Endothelial cell of umbilical vein (primary cell): ENCODE data around the gene MACROD2. TPM values are rescaled to one million over a fixed set of nuclear protein-coding genes. Genes with fewer than 3 reads are reported as not detected.

ENCODE experiments used
- BruUV-seq: library from RNA; stranded (reverse); fragments of 400-500 nt; replicated peaks from 2 replicates; lab custom pipeline; 2021; lab: Mats Ljungman, UMichigan
- CTCF ChIA-PET: fragments of 300-600, 350-600 bp; sonication (Branson Sonifier 250); formaldehyde crosslinking; loops from one replicate; lab custom pipeline; 2021; ENCODE audit warnings: antibody characterized with exemption, inconsistent platforms; lab: Charles Lee
- POLR2A ChIA-PET: fragments of 300-600, 350-600 bp; sonication (Branson Sonifier 250); formaldehyde crosslinking; loops from one replicate; lab custom pipeline; 2021; ENCODE audit warnings: antibody characterized with exemption, inconsistent platforms; lab: Charles Lee
- DNase-seq: peaks from one replicate; pipeline ENCODE4 v3.0.0-alpha.2; 2011; ENCODE audit warnings: low read depth, low spot score
- FAIRE-seq: peaks from 2 replicates; lab custom pipeline; 2011; peaks lifted over from hg19 to GRCh38; lab: Jason Lieb, UNC
- H2AFZ ChIP-seq: 2 replicates; pipeline ENCODE4 v1.6.0; 2012; ENCODE audit warnings: low read depth, low read length, control low read depth, inconsistent platforms
- H3K27ac ChIP-seq: 2 replicates; pipeline ENCODE4 v1.5.1; 2011; ENCODE audit warnings: low read depth, mild to moderate bottlenecking, control low read depth, low read length, moderate library complexity; ENCODE audit not compliant: insufficient read depth
- H3K27me3 ChIP-seq, 2 experiments: 2 replicates each; pipeline versions ENCODE4 v1.6.0 to v1.6.1; 2011; ENCODE audit warnings: low read length in 2 of 2, mixed read lengths in 1 of 2; ENCODE audit not compliant: control insufficient read depth in 2 of 2, insufficient read depth in 2 of 2
- H3K36me3 ChIP-seq, 2 experiments: 2 replicates in 1 of 2; 3 replicates in 1 of 2; pipeline ENCODE4 v1.5.1; 2011; ENCODE audit warnings: low read length in 2 of 2, mild to moderate bottlenecking in 1 of 2, moderate library complexity in 1 of 2; ENCODE audit not compliant: control insufficient read depth in 2 of 2, insufficient read depth in 2 of 2; ENCODE audit errors: extremely low read depth in 1 of 2
- H3K4me1 ChIP-seq: 3 replicates; pipeline ENCODE4 v1.5.1; 2011; ENCODE audit warnings: mild to moderate bottlenecking, low read length; ENCODE audit not compliant: control insufficient read depth, insufficient read depth; ENCODE audit errors: extremely low read depth
- H3K4me2 ChIP-seq: 2 replicates; pipeline ENCODE4 v1.6.1; 2011; ENCODE audit warnings: low read length, control low read depth, mixed read lengths; ENCODE audit not compliant: insufficient read depth
- H3K4me3 ChIP-seq, 3 experiments: fragments of 200-600 bp in 1 of 3; sonication (generic), shearing (Covaris generic) in 1 of 3; replicated peaks in 1 of 3; 2 replicates each; pipeline ENCODE4 v1.5.1; 2011 to 2016; ENCODE audit warnings: control low read depth in 3 of 3, low read length in 3 of 3, mild to moderate bottlenecking in 2 of 3, inconsistent platforms in 1 of 3, low read depth in 1 of 3, moderate library complexity in 1 of 3; ENCODE audit not compliant: insufficient read depth in 1 of 3
- H3K79me2 ChIP-seq: 2 replicates; pipeline ENCODE4 v1.6.0; 2012; ENCODE audit warnings: low read length, inconsistent platforms; ENCODE audit not compliant: control insufficient read depth, insufficient read depth
- H3K9ac ChIP-seq: replicated peaks from 2 replicates; pipeline ENCODE3; 2011; ENCODE audit warnings: low read length, control low read depth; ENCODE audit not compliant: insufficient read depth; ENCODE audit errors: extremely low read depth
- H3K9me1 ChIP-seq: replicated peaks from 3 replicates; pipeline ENCODE4 v1.6.0; 2011; ENCODE audit warnings: mild to moderate bottlenecking, low read length; ENCODE audit not compliant: control insufficient read depth, insufficient read depth; ENCODE audit errors: extremely low read depth
- H3K9me3 ChIP-seq: replicated peaks from 2 replicates; pipeline ENCODE4 v1.5.1; 2012; ENCODE audit warnings: low read length, inconsistent platforms; ENCODE audit not compliant: control insufficient read depth, insufficient read depth
- H4K20me1 ChIP-seq: replicated peaks from 2 replicates; pipeline ENCODE3; 2011; ENCODE audit warnings: mild to moderate bottlenecking, low read length; ENCODE audit not compliant: control insufficient read depth, insufficient read depth; ENCODE audit errors: extremely low read depth
- EZH2 ChIP-seq: IDR thresholded peaks from 2 replicates; pipeline ENCODE4 v1.6.1; 2012; ENCODE audit warnings: borderline replicate concordance, low read depth, mild to moderate bottlenecking, moderate library complexity, low read length, inconsistent platforms; ENCODE audit not compliant: severe bottlenecking
- FOS ChIP-seq: IDR thresholded peaks from 2 replicates; pipeline ENCODE4 v1.6.1; 2011; ENCODE audit warnings: mild to moderate bottlenecking, low read length, moderate library complexity, borderline replicate concordance; ENCODE audit not compliant: insufficient read depth
- GATA2 ChIP-seq: IDR thresholded peaks from 2 replicates; pipeline ENCODE4 v1.7.0; 2011; ENCODE audit warnings: low read depth, mild to moderate bottlenecking, moderate library complexity, mixed read lengths, low read length; ENCODE audit not compliant: insufficient read length, insufficient read depth
- JUN ChIP-seq: IDR thresholded peaks from 2 replicates; pipeline ENCODE4 v1.6.1; 2011; ENCODE audit warnings: borderline replicate concordance, low read depth; ENCODE audit not compliant: insufficient read length, insufficient read depth
- MYC ChIP-seq: IDR thresholded peaks from one replicate; pipeline ENCODE4 v1.6.1; 2011; ENCODE audit warnings: mild to moderate bottlenecking, low read depth, low read length
- POLR2A ChIP-seq: IDR thresholded peaks from 2 replicates; pipeline ENCODE4 v1.6.1; 2012; ENCODE audit warnings: low read depth, mild to moderate bottlenecking, control low read depth, low read length
- POLR2AphosphoS5 ChIP-seq: IDR thresholded peaks from 2 replicates; pipeline ENCODE4 v1.6.1; 2012; ENCODE audit warnings: low read depth, mild to moderate bottlenecking, control low read depth, low read length, moderate library complexity; ENCODE audit not compliant: insufficient read depth
- dilution Hi-C: fragments of 300-500 bp; cut with MboI; formaldehyde crosslinking; loops from one replicate; pipeline ENCODE4 v1.15.0; 2019; ENCODE audit warnings: low sequenced_read_pairs; ENCODE audit not compliant: extremely low pct_ligation_motif_present
- intact Hi-C: fragments of 100-400 bp; cut with micrococcal nuclease; formaldehyde crosslinking; loops from one replicate; pipeline ENCODE4 v1.10.0; 2022
- polyA plus RNA-seq, 4 experiments: library from polyadenylated mRNA; depleted of rRNA in 3 of 4; stranded (reverse) in 3 of 4; unstranded in 1 of 4; fragments of >200 nt; gene quantifications; 2 replicates each; pipeline versions ENCODE4 v1.2.1 to v1.2.3, GENCODE V29; 2011 to 2012; ENCODE audit warnings: missing spikeins in 1 of 4
- total RNA-seq: library from RNA; stranded (reverse); gene quantifications from 2 replicates; pipeline ENCODE4 v1.2.3, GENCODE V29; 2021
- TF ChIP-seq, protein P1 (sequence below), 2 donors: IDR thresholded peaks; 1 replicate in 1 of 2; 2 replicates in 1 of 2; pipeline ENCODE4 v1.5.1; 2011; ENCODE audit warnings: low read length in 2 of 2, mild to moderate bottlenecking in 2 of 2, moderate library complexity in 2 of 2, control low read depth in 1 of 2, inconsistent platforms in 1 of 2, low read depth in 1 of 2; ENCODE audit not compliant: insufficient read depth in 1 of 2; ENCODE audit errors: extremely low read depth in 1 of 2
- TF ChIP-seq, protein P2 (sequence below): IDR thresholded peaks from 2 replicates; pipeline ENCODE4 v1.6.1; 2011; ENCODE audit not compliant: insufficient read depth, insufficient read length

Gene MACROD2
- total and polyA plus RNA-seq, 2 donors (not counting 3 experiments of a cell fraction or from before 2014, with no cell fraction given) = 0.11 to 0.73 TPM

DNA sequence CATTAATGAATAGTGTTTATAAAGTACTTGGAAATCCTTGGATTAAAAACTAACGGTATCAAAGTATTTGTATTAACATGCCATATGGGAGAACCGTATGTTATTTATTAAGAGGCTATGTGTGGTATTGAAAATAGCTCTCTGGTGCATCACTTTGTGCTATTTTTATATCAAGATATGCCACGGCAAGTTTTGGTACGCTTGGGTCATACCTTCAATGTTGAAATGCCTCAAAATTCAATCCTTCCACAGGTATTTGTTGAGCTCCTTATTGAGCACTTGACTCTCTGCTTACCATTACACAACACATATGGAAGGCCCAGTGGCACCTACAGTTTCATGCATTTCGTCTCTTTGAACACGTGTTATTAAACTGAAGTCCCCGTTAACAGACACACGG lies 1930.1 kb downstream of the MACROD2 start:
- no peak overlapping the region for H2AFZ ChIP-seq
- TF ChIP-seq POLR2AphosphoS5 (no peak), POLR2A (no peak), EZH2 (no peak), FOS (no peak), JUN (no peak), GATA2 (no peak), MYC (no peak)
- TF ChIP-seq, protein P1, sequence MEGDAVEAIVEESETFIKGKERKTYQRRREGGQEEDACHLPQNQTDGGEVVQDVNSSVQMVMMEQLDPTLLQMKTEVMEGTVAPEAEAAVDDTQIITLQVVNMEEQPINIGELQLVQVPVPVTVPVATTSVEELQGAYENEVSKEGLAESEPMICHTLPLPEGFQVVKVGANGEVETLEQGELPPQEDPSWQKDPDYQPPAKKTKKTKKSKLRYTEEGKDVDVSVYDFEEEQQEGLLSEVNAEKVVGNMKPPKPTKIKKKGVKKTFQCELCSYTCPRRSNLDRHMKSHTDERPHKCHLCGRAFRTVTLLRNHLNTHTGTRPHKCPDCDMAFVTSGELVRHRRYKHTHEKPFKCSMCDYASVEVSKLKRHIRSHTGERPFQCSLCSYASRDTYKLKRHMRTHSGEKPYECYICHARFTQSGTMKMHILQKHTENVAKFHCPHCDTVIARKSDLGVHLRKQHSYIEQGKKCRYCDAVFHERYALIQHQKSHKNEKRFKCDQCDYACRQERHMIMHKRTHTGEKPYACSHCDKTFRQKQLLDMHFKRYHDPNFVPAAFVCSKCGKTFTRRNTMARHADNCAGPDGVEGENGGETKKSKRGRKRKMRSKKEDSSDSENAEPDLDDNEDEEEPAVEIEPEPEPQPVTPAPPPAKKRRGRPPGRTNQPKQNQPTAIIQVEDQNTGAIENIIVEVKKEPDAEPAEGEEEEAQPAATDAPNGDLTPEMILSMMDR (IDR thresholded peaks at IDR 0.05; ENCODE audit: extremely low read depth in 1 of 2, insufficient read depth in 1 of 2, low read depth in 1 of 2, low read length in 2 of 2) = no peak
- TF ChIP-seq, protein P2, sequence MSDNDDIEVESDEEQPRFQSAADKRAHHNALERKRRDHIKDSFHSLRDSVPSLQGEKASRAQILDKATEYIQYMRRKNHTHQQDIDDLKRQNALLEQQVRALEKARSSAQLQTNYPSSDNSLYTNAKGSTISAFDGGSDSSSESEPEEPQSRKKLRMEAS = no peak
- no peak overlapping the region for H3K27ac ChIP-seq
- H3K36me3 ChIP-seq = no peaks in the 10 kb centered on the region
- H3K9ac ChIP-seq = no peak overlapping the region
- H3K27me3 ChIP-seq = no peaks in the 10 kb centered on the region
- ChIA-PET POLR2A (no interaction called here), CTCF (no interaction called here)
- H3K79me2 ChIP-seq = no peaks in the 10 kb centered on the region
- no peak for FAIRE-seq
- no peak overlapping the region for H3K4me3 ChIP-seq
- no peaks in the 10 kb centered on the region for H3K4me1 ChIP-seq
- dilution Hi-C loops (no loop called here), intact Hi-C loops (no loop called here)
- H3K9me3 ChIP-seq = no peaks in the 10 kb centered on the region
- no peak overlapping the region for H3K4me2 ChIP-seq
- DNase-seq = no peak
- no TSS peak for BruUV-seq
- no peaks in the 10 kb centered on the region for H4K20me1 ChIP-seq
- no peaks in the 10 kb centered on the region for H3K9me1 ChIP-seq
